Measurements from ENCODE around the gene SNTN. TPM values are rescaled to one million over a fixed set of nuclear protein-coding genes. Genes with fewer than 3 reads are reported as not detected.

Gene SNTN
- total RNA-seq, 1 experiment from 2014 or later = not detected

- H3K4me2 ChIP-seq (ENCODE audit: low read depth, low read length, poor library complexity, severe bottlenecking) = no peak overlapping the region
Measured at GRCh38 chr3:63709576-63709975, 57.1 kb downstream of the SNTN start.

More at GRCh38 chr3:63709576-63709975, 57.1 kb downstream of the SNTN start:
- H3K9me3 ChIP-seq (ENCODE audit: low read length) = no peaks in the 10 kb centered on the region
- H3K27ac ChIP-seq (ENCODE audit: low read length) = no peak overlapping the region
- no peak for DNase-seq
- H3K36me3 ChIP-seq (ENCODE audit: insufficient read depth, low read length) = no peaks in the 10 kb centered on the region
- no peaks in the 10 kb centered on the region for H3K27me3 ChIP-seq (ENCODE audit: low read length)
- no peaks in the 10 kb centered on the region for H3K79me2 ChIP-seq (ENCODE audit: low read length)
- no peak overlapping the region for H3K4me3 ChIP-seq (ENCODE audit: low read length)
- no peak overlapping the region for H2AFZ ChIP-seq (ENCODE audit: low read length)
- H4K20me1 ChIP-seq (ENCODE audit: insufficient read depth, low read depth, low read length) = no peaks in the 10 kb centered on the region
- H3K9me2 ChIP-seq (replicated peaks; ENCODE audit: insufficient read depth, low read length) = no peaks in the 10 kb centered on the region
- no peaks in the 10 kb centered on the region for H3K4me1 ChIP-seq (ENCODE audit: low read length)
- no peak overlapping the region for H3K9ac ChIP-seq (ENCODE audit: low read length)

Other genes starting within 250 kb of the SNTN start
- gene C3orf49, start 166.6 kb downstream of the SNTN start, total RNA-seq (2014; rRNA removed; shearing (Covaris generic); ENCODE audit: low replicate concordance) = not detected in 2 replicates
- gene THOC7, start 211.1 kb downstream of the SNTN start, total RNA-seq (2014; rRNA removed; shearing (Covaris generic); ENCODE audit: low replicate concordance) = 96.2 and 98.7 TPM in 2 replicates
- gene ATXN7, start 211.2 kb downstream of the SNTN start, total RNA-seq (2014; rRNA removed; shearing (Covaris generic); ENCODE audit: low replicate concordance) = 30.4 and 33.6 TPM in 2 replicates

All from Karpas-422 (cell line).